Kidney capillary endothelial cell (primary cell): Measurements from ENCODE around the gene KLHL3.

Experiments used
- DNase-seq: peaks from one replicate; pipeline ENCODE4 v3.0.0-alpha.2; 2018; ENCODE audit warnings: low spot score

Gene KLHL3

GRCh38 chr5:137575847-137576246 lies 160.0 kb downstream of the KLHL3 start:
- DNase-seq: peak; percentile 75

- DNase-seq: no peak
Measured at GRCh38 chr5:137575211-137575610, 160.7 kb downstream of the KLHL3 start.

- DNase-seq: no peak
Measured at GRCh38 chr5:137573376-137573775, 162.5 kb downstream of the KLHL3 start.

DNA sequence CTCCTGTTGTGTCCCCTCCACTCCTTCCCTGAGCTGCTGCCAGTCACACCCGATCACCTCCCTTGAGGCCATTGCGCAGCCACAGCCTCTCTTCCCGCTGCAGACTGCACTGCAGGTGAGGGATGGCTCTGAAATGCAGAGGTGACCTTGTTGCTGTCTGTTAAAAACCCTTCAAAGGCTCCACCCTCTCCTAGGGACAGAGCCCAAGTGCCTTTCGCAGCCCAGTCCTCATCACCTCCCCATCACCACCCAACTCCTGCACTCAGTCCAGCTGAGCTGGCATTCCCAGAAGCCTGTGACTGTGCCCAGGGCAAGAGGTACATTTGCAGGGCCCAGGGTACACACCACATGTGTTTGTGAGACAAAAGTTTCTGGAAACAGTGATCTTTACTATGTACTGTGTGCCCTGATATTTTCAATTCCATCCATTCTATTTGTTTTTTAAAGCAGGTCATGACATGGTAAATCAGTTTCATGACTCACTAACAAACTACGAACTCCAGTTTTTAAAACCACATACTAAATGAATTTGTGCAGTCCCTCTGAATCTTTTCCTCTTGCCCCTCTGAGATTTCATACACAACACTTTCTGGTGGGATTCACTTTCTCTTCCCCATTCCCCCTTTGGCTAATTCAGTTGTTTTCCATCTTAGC lies 163.7 kb downstream of the KLHL3 start:
- no peak for DNase-seq

GRCh38 chr5:137570070-137570469 lies 165.8 kb downstream of the KLHL3 start:
- no peak for DNase-seq
